ENCODE measurements around the gene PRKN.

Gene PRKN

GRCh38 chr6:161984713-161985112 is 742.9 kb downstream of the PRKN start:
- no peak overlapping the region for H3K4me3 ChIP-seq (ENCODE audit: low read depth, low read length)
- TF ChIP-seq, protein P1, sequence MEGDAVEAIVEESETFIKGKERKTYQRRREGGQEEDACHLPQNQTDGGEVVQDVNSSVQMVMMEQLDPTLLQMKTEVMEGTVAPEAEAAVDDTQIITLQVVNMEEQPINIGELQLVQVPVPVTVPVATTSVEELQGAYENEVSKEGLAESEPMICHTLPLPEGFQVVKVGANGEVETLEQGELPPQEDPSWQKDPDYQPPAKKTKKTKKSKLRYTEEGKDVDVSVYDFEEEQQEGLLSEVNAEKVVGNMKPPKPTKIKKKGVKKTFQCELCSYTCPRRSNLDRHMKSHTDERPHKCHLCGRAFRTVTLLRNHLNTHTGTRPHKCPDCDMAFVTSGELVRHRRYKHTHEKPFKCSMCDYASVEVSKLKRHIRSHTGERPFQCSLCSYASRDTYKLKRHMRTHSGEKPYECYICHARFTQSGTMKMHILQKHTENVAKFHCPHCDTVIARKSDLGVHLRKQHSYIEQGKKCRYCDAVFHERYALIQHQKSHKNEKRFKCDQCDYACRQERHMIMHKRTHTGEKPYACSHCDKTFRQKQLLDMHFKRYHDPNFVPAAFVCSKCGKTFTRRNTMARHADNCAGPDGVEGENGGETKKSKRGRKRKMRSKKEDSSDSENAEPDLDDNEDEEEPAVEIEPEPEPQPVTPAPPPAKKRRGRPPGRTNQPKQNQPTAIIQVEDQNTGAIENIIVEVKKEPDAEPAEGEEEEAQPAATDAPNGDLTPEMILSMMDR (IDR thresholded peaks at IDR 0.05; ENCODE audit: low read depth, low read length): no peak
- DNase-seq (ENCODE audit: low read depth, low spot score): no peak
- in situ Hi-C loops (cut with HindIII; ENCODE audit: low sequenced_read_pairs): no loop called here

GRCh38 chr6:161976553-161976952 is 751.0 kb downstream of the PRKN start:
- in situ Hi-C loops (cut with HindIII; ENCODE audit: low sequenced_read_pairs): no loop called here
- no peak overlapping the region for H3K4me3 ChIP-seq (ENCODE audit: low read depth, low read length)
- no peak for DNase-seq (ENCODE audit: low read depth, low spot score)
- TF ChIP-seq, protein P1 (IDR thresholded peaks at IDR 0.05; ENCODE audit: low read depth, low read length): no peak

DNA sequence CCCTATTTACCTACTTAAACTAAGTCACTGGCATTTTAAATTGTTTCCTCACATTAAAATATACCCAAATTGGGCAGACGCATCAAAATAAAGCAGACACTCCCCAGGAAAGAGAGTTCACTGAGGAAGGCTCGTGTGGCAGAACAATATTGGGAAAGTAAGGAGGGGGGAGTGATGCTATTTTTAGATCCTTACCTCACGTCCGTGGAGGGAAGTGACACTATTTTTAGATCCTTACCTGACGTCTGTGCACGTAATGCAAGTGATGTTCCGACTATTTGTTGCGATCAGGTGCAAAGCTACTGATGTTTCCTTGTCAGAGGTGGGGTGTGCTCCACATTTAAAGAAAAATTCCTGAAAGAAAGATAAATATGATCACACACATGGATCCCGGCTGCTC is 754.5 kb downstream of the PRKN start:
- TF ChIP-seq, protein P1 (IDR thresholded peaks at IDR 0.05; ENCODE audit: low read depth, low read length): no peak
- in situ Hi-C loops (cut with HindIII; ENCODE audit: low sequenced_read_pairs): no loop called here
- no peak for DNase-seq (ENCODE audit: low read depth, low spot score)
- no peak overlapping the region for H3K4me3 ChIP-seq (ENCODE audit: low read depth, low read length)

- DNase-seq (ENCODE audit: low read depth, low spot score): no peak
- H3K4me3 ChIP-seq (ENCODE audit: low read depth, low read length): no peak overlapping the region
- TF ChIP-seq, protein P1 (IDR thresholded peaks at IDR 0.05; ENCODE audit: low read depth, low read length): no peak
- in situ Hi-C loops (cut with HindIII; ENCODE audit: low sequenced_read_pairs): no loop called here
These were observed 756.5 kb downstream of the PRKN start for GRCh38 chr6:161971043-161971442.

- DNase-seq (ENCODE audit: low read depth, low spot score): no peak
- TF ChIP-seq, protein P1 (IDR thresholded peaks at IDR 0.05; ENCODE audit: low read depth, low read length): no peak
- in situ Hi-C loops (cut with HindIII; ENCODE audit: low sequenced_read_pairs): no loop called here
These were observed 763.8 kb downstream of the PRKN start for GRCh38 chr6:161963634-161964234.

DNA sequence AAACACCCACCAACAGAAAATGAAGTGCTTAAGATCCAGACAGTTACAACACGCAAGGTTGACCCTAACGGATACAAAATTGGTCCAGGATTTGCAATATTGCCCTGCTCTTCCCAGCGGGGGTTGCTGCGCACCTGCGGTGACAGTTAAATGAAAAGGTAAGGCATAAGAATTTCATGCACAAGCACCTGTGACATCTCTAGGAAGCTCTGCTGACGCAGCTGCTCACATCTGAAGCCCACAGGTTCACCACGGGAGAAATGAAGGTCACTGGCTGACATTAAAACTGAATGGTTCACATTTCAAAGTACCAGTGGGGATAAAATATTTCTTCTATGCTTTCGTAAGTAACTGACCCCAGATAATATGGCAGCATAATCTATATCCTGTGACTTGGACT is 764.4 kb downstream of the PRKN start:
- TF ChIP-seq, protein P1 (IDR thresholded peaks at IDR 0.05; ENCODE audit: low read depth, low read length): no peak
- DNase-seq (ENCODE audit: low read depth, low spot score): no peak
- no peak overlapping the region for H3K4me3 ChIP-seq (ENCODE audit: low read depth, low read length)
- in situ Hi-C loops (cut with HindIII; ENCODE audit: low sequenced_read_pairs): no loop called here

More at GRCh38 chr6:161963634-161964234, 763.8 kb downstream of the PRKN start:
- no peak overlapping the region for H3K4me3 ChIP-seq (ENCODE audit: low read depth, low read length)

Measured in astrocyte of the spinal cord (primary cell).